Cerebellar cortex (tissue), 1 donor: ENCODE measurements around the gene LRRC63.
A peak's percentile ranks its signal among the peaks of the same experiment; 100 is the strongest.
"Not testable (repeated sequence)": the region's sequence is repeated elsewhere in the genome, so short reads cannot be mapped to it uniquely, and the experiment has no call there.

Experiments
- DNase-seq: peaks from one replicate; pipeline ENCODE4 v3.0.0-alpha.2; 2015; ENCODE audit warnings: low spot score

LRRC63 gene

DNA sequence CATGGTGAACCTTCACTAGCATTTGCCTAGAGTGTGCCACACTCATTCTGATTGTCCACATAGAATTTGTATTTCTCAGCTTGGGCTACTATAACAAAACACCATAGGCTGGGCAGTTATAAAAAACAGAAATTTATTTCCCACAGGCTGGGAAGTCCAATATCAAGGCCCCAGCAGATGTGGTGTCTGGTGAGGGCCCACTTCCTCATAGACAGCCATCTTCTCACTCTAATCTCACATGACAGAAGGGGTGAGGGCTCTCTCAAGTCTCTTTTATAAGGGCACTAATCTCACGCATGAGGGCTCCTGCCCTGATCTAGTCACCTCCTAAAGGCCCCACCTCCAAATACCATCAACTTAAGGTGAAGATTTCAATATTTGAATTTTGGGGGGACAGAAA lies 53.6 kb downstream of the LRRC63 start:
- DNase-seq = no peak

GRCh38 chr13:46267166-46267565 lies 55.4 kb downstream of the LRRC63 start:
- no peak for DNase-seq

GRCh38 chr13:46270416-46270815 lies 58.7 kb downstream of the LRRC63 start:
- DNase-seq = no peak

- no peak for DNase-seq
Observed at GRCh38 chr13:46274094-46274698, 62.5 kb downstream of the LRRC63 start.

DNA sequence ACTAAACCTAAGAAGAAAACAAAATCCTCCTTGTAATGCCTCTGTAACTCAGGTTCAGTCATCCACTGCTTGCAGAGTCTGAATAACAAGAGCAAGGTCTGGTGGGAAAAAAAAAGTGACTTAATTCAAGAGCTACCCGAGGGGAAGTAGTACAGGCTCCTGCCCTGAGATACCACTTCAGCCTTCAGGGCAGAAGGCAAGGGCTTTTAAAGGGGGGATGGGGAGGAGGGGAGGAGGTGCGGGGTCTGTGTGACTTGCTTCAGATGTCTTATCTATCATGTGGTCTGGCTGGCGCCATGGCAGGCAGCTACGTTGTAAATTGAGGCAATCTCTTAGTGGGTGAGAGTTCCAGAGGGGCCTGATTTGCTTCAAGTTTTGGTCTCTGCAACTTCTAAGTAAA lies 66.7 kb downstream of the LRRC63 start:
- DNase-seq = no peak

GRCh38 chr13:46281779-46282178 lies 70.1 kb downstream of the LRRC63 start:
- no peak for DNase-seq

- not testable (repeated sequence) for DNase-seq
Observed at GRCh38 chr13:46283912-46284824, 72.4 kb downstream of the LRRC63 start.

DNA sequence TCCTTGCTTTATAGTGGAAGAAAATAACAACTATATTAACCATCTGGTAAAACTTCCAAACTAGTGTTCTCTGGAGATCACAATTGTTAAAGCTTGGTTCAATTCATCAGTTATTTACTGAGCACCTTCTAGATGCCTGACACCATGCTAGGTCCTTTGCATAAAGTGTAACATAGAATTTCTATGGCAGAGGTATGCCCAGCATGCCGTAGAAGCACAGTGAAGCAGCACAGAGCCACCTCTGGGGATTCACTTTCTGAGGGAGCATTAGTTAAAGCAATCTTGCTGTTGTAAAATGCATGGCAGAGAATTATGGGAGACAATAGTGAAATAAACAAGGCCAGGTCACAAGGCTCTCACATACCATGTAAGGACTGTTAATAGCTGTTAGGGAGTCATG lies 75.2 kb downstream of the LRRC63 start:
- DNase-seq = no peak

- peak; percentile 15 for DNase-seq
Observed at GRCh38 chr13:46288570-46289259, 77.0 kb downstream of the LRRC63 start.

- DNase-seq = no peak
Observed at GRCh38 chr13:46289260-46289955, 77.7 kb downstream of the LRRC63 start.

DNA sequence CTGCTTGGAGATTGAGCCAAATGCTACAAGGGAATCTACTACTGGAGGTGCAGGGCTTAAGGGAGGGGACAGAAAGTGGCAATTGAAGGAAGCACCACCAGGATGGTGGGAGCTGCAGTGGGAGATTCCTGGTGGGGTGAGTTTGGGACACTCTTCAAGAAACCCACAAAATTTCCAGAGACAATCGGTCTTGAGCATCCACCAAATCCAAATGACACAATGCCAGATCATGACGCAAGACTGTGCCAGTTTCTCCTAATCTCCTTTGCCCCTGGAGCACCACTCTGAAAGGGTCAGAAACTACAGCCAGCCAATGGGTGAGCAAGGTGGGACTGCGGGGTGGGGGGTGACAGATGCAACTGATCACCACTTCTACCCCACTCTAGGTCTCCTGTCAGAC lies 78.7 kb downstream of the LRRC63 start:
- DNase-seq = no peak

DNA sequence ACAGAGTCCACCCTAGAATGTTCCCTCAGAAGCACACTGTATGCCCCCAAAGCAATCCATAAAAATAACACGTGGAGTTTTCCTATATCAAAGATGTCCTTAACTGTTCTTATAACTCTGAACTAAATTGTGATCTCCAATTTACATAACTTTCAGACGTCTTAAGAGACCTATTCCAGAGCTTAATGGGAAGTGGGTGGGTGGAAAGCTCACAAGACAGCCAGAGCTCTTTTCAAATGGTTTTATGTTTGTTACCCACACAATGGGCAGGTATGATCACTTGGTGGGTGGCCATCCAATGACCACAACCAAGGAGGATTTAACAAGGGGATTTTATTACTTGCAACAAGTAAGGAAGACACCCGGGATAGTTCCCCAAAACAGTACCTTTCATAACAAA lies 81.7 kb downstream of the LRRC63 start:
- DNase-seq = no peak

- DNase-seq = no peak
Observed at GRCh38 chr13:46295491-46296114, 83.9 kb downstream of the LRRC63 start.

DNA sequence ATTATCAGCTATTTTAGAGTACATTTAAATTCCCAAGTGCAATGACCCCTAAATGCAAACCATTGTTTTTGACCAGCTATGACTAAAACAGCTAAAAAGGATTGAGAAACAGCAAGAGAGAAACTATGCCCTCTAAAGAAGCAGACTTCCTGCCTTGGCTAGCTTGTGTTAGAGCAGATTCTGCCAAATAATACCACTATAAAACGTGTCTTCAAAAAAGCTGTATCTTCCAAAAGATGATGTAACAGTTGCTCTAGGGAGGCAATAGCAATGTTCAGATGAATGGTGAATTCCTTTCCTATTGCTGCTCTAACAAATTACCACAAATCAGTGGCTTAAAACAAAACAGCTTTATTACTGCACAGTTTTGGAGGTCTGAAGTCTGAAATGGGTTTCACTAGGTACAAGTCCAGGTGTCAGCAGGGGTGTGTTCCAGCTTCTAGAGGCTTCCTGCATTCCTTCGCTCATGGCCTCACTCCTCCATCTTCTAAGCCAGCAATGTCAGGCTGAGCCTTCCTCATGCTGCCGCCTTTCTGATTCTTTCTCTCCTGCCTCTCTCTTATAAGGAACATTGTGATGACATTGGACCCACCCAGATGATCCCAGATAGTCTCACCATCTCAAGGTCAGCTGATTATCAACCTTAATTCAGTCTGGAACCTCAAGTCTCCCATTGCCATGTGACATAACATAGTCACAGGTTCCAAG lies 84.5 kb downstream of the LRRC63 start:
- no peak for DNase-seq

DNA sequence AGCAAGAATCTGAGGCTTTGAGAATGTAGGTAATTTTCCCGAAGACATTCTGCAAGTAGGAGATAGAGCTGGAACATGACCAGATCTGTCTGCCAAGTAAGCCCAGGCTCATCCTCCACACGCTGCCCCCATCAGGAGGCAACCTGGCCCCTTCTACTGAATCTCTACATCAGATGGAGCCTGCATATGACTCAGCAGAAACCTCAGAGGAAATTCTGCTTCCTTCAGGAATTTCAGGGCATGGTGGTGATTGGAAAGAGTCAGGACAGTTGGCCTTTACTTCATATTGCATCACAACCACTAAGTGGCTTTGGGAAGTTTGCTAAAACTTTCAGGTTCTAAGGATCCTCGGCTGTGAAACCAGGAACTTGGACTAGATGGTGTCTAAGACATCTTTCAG lies 85.2 kb downstream of the LRRC63 start:
- DNase-seq = no peak

DNA sequence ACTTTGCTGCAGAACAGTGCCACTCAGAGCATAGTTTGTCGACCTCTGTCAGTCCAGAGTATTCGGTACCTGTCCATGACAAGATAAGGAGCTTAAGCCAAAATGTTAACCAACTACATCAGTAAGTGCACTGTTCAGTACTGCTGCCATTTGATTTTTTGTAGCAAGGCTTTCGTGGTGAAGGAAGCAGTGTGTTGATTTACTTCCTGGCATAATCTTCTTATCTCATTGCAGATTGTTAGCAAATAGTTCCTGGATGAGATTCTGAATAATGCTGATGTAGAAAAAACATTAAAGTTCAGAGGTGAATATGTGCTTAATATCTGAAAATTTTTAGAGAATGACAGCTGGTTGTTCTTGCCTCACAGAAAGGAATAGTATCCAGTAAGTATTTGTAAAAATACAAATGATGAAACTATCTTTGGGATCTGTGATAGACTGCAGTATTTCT lies 85.7 kb downstream of the LRRC63 start:
- DNase-seq = no peak

GRCh38 chr13:46303742-46304385 lies 92.1 kb downstream of the LRRC63 start:
- DNase-seq = no peak

DNA sequence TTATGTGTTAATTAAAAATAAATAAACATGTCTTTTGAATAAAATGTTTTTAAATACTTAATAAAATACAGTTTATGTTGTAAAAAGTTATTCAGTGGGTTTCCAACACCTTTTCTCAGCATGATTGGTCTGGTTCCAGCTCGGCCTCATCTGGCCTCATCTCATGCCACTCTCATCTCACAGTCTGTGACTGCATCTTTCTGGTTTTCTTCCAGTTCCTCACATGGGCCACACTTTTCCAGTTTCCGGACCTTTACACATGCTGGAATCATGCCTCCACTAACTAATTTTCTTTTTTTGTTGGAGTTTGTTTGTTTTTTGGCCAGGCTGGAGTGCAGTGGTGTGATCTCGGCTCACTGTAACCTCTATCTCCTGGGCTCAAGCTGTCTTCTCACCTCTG lies 92.8 kb downstream of the LRRC63 start:
- no peak for DNase-seq

DNA sequence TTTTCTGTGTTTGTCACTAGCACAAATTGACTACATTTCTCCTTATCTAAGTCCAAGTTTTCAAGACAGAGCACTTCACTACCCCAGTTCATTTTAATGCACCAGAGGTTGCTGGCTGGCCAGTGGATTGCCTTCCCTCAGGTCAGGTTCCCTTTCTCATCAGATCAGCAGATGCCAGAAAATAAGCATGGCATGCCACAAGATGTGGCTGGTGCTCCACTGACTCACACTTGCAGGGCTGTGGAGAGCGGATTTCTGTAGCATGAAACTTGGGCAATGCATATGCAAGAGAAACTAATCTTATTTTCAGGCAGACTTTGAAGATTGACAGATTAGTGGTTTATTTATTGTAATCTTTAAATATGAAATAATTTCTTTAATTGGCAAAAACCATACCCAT lies 95.8 kb downstream of the LRRC63 start:
- no peak for DNase-seq

DNA sequence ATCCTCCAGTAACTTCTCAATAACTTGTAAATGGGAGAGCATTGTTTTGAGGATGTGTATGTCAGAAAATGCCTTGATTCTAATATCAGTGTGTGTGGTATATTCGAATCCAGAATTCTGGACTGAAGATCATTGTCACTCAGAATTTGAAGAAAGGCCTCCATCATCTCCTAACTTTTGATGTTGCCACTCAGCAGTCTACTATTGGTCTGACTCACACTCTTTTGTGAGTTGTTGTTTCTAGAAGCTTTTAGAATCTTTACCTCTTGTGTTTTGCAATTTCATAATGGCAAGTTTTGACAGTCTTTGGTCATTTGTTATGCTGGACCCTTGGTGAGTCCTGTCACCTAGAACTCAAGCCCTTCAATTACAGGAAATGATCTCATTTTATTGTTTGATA lies 98.3 kb downstream of the LRRC63 start:
- no peak for DNase-seq

DNA sequence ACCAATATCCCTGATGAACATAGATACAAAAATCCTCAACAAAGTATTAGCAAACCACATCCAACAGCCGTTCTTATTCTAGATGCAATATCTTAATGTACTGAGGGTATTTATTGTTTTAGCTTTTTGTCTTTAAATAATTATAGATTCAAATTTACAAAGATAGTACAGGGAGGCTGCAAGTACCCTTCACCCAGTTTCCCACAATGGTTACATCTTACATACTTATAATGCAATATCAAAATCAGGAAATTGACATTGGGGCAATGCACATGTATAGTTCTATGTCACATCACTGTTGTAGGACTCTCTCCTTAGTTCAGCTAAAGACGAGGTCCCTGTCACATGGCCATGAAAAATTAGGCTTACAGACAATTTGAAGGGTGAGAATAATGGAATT lies 99.5 kb downstream of the LRRC63 start:
- DNase-seq = no peak
